DOHH2 (cell line): ENCODE measurements around the gene PRPF38B.

ENCODE experiments used
- EZH2phosphoT487 ChIP-seq: fragments of 200-600 bp; sonication (generic); IDR thresholded peaks from 2 replicates; pipeline ENCODE4 v1.6.1; 2017; ENCODE audit warnings: borderline replicate concordance, mild to moderate bottlenecking, antibody characterized with exemption, low read length, moderate library complexity, mixed read lengths
- TF ChIP-seq, protein P1 (sequence below): fragments of 200-600 bp; sonication (generic); IDR thresholded peaks from one replicate; pipeline ENCODE4 v1.5.1; 2014; ENCODE audit warnings: antibody characterized with exemption, mild to moderate bottlenecking, low read depth, low read length; ENCODE audit not compliant: poor library complexity, severe bottlenecking

DNA sequence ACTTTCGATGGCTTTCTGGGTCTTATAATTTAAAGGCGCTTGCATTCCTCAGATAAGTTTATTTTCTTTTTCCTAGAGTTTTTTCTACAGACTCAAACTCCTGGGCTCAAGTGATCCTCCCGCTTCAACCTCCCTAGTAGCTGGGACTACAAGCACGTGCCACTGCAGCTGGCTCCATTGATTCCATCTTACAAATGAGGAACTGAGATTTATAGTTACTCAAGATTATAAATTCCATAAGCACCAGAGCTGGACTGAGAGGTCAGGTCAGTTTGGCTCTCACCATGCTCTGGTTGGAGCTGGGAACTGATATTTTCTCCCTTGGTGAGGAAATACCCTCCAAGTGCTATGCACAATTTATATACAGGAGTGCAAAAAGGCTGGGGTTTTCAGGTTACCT is 13.4 kb upstream of the PRPF38B start:
- TF ChIP-seq EZH2phosphoT487, result no peak
- TF ChIP-seq, protein P1, sequence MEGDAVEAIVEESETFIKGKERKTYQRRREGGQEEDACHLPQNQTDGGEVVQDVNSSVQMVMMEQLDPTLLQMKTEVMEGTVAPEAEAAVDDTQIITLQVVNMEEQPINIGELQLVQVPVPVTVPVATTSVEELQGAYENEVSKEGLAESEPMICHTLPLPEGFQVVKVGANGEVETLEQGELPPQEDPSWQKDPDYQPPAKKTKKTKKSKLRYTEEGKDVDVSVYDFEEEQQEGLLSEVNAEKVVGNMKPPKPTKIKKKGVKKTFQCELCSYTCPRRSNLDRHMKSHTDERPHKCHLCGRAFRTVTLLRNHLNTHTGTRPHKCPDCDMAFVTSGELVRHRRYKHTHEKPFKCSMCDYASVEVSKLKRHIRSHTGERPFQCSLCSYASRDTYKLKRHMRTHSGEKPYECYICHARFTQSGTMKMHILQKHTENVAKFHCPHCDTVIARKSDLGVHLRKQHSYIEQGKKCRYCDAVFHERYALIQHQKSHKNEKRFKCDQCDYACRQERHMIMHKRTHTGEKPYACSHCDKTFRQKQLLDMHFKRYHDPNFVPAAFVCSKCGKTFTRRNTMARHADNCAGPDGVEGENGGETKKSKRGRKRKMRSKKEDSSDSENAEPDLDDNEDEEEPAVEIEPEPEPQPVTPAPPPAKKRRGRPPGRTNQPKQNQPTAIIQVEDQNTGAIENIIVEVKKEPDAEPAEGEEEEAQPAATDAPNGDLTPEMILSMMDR, result no peak
